ENCODE measurements around the gene CTXN2. TPM values are rescaled to one million over a fixed set of nuclear protein-coding genes. Genes with fewer than 3 reads are reported as not detected.

Gene CTXN2
- total RNA-seq, 1 experiment from 2014 or later = 0.07 TPM

GRCh38 chr15:48153526-48153925 is 37.9 kb upstream of the CTXN2 start (continued):
- TF ChIP-seq, protein P1, sequence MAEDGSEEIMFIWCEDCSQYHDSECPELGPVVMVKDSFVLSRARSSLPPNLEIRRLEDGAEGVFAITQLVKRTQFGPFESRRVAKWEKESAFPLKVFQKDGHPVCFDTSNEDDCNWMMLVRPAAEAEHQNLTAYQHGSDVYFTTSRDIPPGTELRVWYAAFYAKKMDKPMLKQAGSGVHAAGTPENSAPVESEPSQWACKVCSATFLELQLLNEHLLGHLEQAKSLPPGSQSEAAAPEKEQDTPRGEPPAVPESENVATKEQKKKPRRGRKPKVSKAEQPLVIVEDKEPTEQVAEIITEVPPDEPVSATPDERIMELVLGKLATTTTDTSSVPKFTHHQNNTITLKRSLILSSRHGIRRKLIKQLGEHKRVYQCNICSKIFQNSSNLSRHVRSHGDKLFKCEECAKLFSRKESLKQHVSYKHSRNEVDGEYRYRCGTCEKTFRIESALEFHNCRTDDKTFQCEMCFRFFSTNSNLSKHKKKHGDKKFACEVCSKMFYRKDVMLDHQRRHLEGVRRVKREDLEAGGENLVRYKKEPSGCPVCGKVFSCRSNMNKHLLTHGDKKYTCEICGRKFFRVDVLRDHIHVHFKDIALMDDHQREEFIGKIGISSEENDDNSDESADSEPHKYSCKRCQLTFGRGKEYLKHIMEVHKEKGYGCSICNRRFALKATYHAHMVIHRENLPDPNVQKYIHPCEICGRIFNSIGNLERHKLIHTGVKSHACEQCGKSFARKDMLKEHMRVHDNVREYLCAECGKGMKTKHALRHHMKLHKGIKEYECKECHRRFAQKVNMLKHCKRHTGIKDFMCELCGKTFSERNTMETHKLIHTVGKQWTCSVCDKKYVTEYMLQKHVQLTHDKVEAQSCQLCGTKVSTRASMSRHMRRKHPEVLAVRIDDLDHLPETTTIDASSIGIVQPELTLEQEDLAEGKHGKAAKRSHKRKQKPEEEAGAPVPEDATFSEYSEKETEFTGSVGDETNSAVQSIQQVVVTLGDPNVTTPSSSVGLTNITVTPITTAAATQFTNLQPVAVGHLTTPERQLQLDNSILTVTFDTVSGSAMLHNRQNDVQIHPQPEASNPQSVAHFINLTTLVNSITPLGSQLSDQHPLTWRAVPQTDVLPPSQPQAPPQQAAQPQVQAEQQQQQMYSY (CRISPR knock-in tag; IDR thresholded peaks at IDR 0.05) = no peak
- TF ChIP-seq SOX15 (CRISPR knock-in tag; IDR thresholded peaks at IDR 0.05) = no peak

DNA sequence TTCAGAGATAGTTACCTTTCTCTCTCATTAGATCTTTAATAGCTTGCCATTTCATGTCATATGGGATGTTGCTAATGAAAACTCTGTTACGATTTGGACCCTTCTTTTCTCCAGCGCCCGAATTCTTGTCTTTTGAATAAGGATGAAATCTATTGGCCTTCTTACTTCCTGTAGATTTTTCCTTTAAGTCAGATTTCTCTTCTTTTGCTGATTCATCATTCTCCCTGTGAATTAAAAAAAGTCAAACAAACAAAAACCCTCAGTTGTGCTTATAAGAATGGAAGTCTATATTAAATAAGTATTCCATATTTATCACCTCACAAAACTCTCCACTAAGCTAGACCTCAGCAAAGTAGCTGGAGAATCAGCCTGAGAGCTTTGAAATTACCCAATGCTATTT is 22.8 kb upstream of the CTXN2 start:
- no peak for DNase-seq (ENCODE audit: low spot score)
- H3K9me3 Mint-ChIP-seq = no peaks in the 10 kb centered on the region
- peaks cover 35% of the 10 kb centered on the region for H3K4me1 Mint-ChIP-seq
- no peaks in the 10 kb centered on the region for H3K27me3 Mint-ChIP-seq (ENCODE audit: low read depth)
- ChIA-PET POLR2A (no interaction called here), CTCF (no interaction called here)
- no peak overlapping the region for H3K27ac Mint-ChIP-seq
- no peak overlapping the region for H3K4me3 Mint-ChIP-seq
- TF ChIP-seq NFYB (CRISPR knock-in tag; conservative IDR thresholded peaks at IDR 0.05; ENCODE audit: low read depth) (no peak), ZNF423 (CRISPR knock-in tag; IDR thresholded peaks at IDR 0.05) (no peak), MYBL2 (CRISPR knock-in tag; IDR thresholded peaks at IDR 0.05) (no peak), IRF1 (CRISPR knock-in tag; IDR thresholded peaks at IDR 0.05) (no peak), GTF2I (CRISPR knock-in tag; conservative IDR thresholded peaks at IDR 0.05) (no peak), ZNF281 (CRISPR knock-in tag; IDR thresholded peaks at IDR 0.05) (no peak), NR3C1 (CRISPR knock-in tag; conservative IDR thresholded peaks at IDR 0.05; ENCODE audit: low read depth) (no peak), ZNF263 (CRISPR knock-in tag; IDR thresholded peaks at IDR 0.05; ENCODE audit: low read depth) (no peak), ZNF232 (CRISPR knock-in tag; IDR thresholded peaks at IDR 0.05) (no peak), EMX1 (CRISPR knock-in tag; IDR thresholded peaks at IDR 0.05) (no peak), FOXJ3 (CRISPR knock-in tag; IDR thresholded peaks at IDR 0.05; ENCODE audit: borderline replicate concordance) (no peak), OVOL2 (CRISPR knock-in tag; IDR thresholded peaks at IDR 0.05; ENCODE audit: borderline replicate concordance) (no peak), IRF2 (CRISPR knock-in tag; IDR thresholded peaks at IDR 0.05; ENCODE audit: borderline replicate concordance, low read depth) (no peak), FOXK1 (CRISPR knock-in tag; IDR thresholded peaks at IDR 0.05) (no peak), AFF4 (CRISPR knock-in tag; IDR thresholded peaks at IDR 0.05; ENCODE audit: borderline replicate concordance) (no peak)
- TF ChIP-seq, protein P2, sequence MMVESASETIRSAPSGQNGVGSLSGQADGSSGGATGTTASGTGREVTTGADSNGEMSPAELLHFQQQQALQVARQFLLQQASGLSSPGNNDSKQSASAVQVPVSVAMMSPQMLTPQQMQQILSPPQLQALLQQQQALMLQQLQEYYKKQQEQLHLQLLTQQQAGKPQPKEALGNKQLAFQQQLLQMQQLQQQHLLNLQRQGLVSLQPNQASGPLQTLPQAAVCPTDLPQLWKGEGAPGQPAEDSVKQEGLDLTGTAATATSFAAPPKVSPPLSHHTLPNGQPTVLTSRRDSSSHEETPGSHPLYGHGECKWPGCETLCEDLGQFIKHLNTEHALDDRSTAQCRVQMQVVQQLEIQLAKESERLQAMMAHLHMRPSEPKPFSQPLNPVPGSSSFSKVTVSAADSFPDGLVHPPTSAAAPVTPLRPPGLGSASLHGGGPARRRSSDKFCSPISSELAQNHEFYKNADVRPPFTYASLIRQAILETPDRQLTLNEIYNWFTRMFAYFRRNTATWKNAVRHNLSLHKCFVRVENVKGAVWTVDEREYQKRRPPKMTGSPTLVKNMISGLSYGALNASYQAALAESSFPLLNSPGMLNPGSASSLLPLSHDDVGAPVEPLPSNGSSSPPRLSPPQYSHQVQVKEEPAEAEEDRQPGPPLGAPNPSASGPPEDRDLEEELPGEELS (CRISPR knock-in tag; IDR thresholded peaks at IDR 0.05) = no peak
- TF ChIP-seq, protein P3, sequence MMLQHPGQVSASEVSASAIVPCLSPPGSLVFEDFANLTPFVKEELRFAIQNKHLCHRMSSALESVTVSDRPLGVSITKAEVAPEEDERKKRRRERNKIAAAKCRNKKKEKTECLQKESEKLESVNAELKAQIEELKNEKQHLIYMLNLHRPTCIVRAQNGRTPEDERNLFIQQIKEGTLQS (CRISPR knock-in tag; conservative IDR thresholded peaks at IDR 0.05) = no peak
- H3K36me3 Mint-ChIP-seq = peaks cover 34% of the 10 kb centered on the region
- no peak for ATAC-seq
